HFFc6 (cell line): ENCODE measurements around the gene FCHSD2. TPM values are rescaled to one million over a fixed set of nuclear protein-coding genes. Genes with fewer than 3 reads are reported as not detected.

ENCODE experiments used
- DNase-seq: peaks from one replicate; pipeline ENCODE4 v3.0.0-alpha.2; 2018
- H3K27ac Mint-ChIP-seq: 2 replicates; pipeline ENCODE4 v1.8.0; 2020; ENCODE audit warnings: mild to moderate bottlenecking, mixed read lengths
- H3K27me3 Mint-ChIP-seq: 2 replicates; pipeline ENCODE4 v1.8.0; 2021; ENCODE audit warnings: mild to moderate bottlenecking, moderate library complexity, mixed read lengths; ENCODE audit not compliant: insufficient read depth
- H3K36me3 Mint-ChIP-seq: 2 replicates; pipeline ENCODE4 v1.8.0; 2021; ENCODE audit warnings: low read depth, mixed read lengths
- H3K4me1 Mint-ChIP-seq: 2 replicates; pipeline ENCODE4 v1.8.0; 2020; ENCODE audit warnings: low read depth, mixed read lengths
- H3K4me3 Mint-ChIP-seq: 2 replicates; pipeline ENCODE4 v1.8.0; 2020; ENCODE audit warnings: mild to moderate bottlenecking, moderate library complexity, mixed read lengths
- H3K9me3 Mint-ChIP-seq: 2 replicates; pipeline ENCODE4 v1.8.0; 2020; ENCODE audit warnings: mild to moderate bottlenecking, mixed read lengths
- total RNA-seq, 6 experiments: library from RNA; stranded (reverse); fragmentation: NEBNext Ultra II Directional; extraction: Animal tissue kit (Norgen Biotek cat#: 25700); gene quantifications; 2 replicates in 1 of 6; 3 replicates in 5 of 6; pipeline ENCODE4 v1.2.3, GENCODE V29; 2021
- TF ChIP-seq, protein P1 (sequence below): fragments of 200-600 bp; sonication (generic); IDR thresholded peaks from 2 replicates; pipeline ENCODE4 v1.5.0; 2021; ENCODE audit warnings: antibody characterized with exemption, mild to moderate bottlenecking

FCHSD2 gene
- total RNA-seq, 6 experiments from 2014 or later, result 58.9 to 68.2 (median 65.0) TPM

DNA sequence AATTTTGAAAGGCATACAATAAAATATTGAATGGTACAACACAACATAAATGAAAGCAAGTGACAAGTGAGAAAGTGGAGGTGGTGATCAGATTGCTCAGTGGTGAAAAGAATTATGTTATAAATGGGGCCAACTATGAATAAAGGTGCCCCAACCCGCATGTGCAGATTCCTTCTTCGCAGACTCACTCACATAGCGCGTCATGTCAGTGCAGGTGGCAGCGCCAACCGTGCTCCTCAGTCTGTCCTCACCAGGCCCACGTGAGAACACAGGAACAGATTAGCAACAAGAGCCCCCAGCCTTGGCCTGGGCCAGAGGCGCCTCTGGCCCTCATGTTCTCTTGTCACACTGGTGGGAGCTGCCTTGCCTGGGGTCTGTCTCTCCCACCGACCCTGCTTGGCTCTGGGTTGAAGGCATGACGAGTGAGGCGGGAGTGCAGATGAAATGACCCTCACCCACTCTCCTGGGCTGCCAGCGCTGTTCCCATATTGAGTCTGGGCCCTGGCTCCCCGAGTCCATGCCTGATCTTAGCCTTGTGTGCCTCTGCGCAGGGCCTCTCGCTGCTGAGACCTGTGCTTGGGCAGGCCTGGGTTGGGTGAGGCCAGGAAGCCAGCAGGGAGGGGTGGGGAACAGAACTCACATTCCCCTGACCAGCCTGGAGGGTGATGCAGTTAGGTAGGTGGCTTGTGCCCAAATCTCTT lies 321.5 kb downstream of the FCHSD2 start:
- no peaks in the 10 kb centered on the region for H3K9me3 Mint-ChIP-seq

DNA sequence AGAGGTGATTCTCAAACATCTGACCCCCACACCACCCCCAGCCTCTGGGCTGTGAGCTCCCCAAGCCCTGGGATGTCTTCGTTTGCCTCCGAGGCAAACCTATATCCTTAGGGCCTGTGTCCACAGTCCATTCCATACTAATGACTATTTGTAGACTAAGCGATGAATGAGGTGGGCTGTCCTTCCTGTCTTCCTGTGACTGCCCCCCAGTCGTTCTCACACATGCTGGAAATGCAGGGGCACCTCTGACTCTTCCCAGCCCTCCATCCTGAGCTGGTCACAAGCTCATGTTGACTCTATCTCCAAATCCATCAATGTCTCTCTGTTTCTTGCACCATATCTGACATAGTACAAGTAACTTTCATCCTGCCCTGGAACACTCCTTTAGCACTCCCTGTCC lies 323.1 kb downstream of the FCHSD2 start:
- peak; percentile 54 for DNase-seq
- no peak overlapping the region; the same call in 1 of the 2 replicates for H3K4me3 Mint-ChIP-seq
- no peaks in the 10 kb centered on the region for H3K9me3 Mint-ChIP-seq
- TF ChIP-seq, protein P1, sequence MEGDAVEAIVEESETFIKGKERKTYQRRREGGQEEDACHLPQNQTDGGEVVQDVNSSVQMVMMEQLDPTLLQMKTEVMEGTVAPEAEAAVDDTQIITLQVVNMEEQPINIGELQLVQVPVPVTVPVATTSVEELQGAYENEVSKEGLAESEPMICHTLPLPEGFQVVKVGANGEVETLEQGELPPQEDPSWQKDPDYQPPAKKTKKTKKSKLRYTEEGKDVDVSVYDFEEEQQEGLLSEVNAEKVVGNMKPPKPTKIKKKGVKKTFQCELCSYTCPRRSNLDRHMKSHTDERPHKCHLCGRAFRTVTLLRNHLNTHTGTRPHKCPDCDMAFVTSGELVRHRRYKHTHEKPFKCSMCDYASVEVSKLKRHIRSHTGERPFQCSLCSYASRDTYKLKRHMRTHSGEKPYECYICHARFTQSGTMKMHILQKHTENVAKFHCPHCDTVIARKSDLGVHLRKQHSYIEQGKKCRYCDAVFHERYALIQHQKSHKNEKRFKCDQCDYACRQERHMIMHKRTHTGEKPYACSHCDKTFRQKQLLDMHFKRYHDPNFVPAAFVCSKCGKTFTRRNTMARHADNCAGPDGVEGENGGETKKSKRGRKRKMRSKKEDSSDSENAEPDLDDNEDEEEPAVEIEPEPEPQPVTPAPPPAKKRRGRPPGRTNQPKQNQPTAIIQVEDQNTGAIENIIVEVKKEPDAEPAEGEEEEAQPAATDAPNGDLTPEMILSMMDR, result no peak
- H3K4me1 Mint-ChIP-seq, result peaks cover 61% of the 10 kb centered on the region
- H3K27me3 Mint-ChIP-seq, result peaks cover 18% of the 10 kb centered on the region
- peaks cover 19% of the 10 kb centered on the region for H3K36me3 Mint-ChIP-seq
- peak overlapping the region; percentile 64 for H3K27ac Mint-ChIP-seq

More for the DNA sequence above, 321.5 kb downstream of the FCHSD2 start:
- H3K27me3 Mint-ChIP-seq, result peaks cover 22% of the 10 kb centered on the region
- TF ChIP-seq, protein P1, result no peak
- no peak overlapping the region for H3K27ac Mint-ChIP-seq
- DNase-seq, result no peak
- peaks cover 51% of the 10 kb centered on the region for H3K4me1 Mint-ChIP-seq
- peaks cover 19% of the 10 kb centered on the region for H3K36me3 Mint-ChIP-seq
- H3K4me3 Mint-ChIP-seq, result peak overlapping the region; percentile 49; the same call in 1 of the 2 replicates

DNA sequence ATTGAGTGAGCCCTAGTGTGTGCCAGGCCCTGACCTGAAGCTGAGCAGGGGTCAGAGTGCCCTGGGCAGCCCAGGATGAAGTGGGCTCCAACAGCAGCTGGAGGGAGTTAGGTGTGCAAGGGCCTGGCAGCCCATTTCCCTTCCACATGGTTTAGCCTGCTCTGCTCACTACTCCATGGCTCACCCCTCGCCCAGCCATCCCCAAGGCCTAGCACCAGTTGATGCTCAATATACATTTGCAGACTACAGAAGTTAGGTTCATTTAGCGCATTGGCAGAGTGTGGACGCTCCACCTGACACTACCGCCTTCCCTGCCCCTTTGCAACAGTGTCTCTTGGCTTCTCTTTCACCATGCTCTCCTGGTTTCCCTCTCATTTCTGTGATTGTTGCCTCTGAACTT lies 324.2 kb downstream of the FCHSD2 start:
- no peak overlapping the region for H3K4me3 Mint-ChIP-seq
- peaks cover 16% of the 10 kb centered on the region for H3K27me3 Mint-ChIP-seq
- no peaks in the 10 kb centered on the region for H3K9me3 Mint-ChIP-seq
- peaks cover 70% of the 10 kb centered on the region for H3K4me1 Mint-ChIP-seq
- peaks cover 19% of the 10 kb centered on the region for H3K36me3 Mint-ChIP-seq
- TF ChIP-seq, protein P1, result no peak
- peak overlapping the region; percentile 64 for H3K27ac Mint-ChIP-seq
- DNase-seq, result no peak

DNA sequence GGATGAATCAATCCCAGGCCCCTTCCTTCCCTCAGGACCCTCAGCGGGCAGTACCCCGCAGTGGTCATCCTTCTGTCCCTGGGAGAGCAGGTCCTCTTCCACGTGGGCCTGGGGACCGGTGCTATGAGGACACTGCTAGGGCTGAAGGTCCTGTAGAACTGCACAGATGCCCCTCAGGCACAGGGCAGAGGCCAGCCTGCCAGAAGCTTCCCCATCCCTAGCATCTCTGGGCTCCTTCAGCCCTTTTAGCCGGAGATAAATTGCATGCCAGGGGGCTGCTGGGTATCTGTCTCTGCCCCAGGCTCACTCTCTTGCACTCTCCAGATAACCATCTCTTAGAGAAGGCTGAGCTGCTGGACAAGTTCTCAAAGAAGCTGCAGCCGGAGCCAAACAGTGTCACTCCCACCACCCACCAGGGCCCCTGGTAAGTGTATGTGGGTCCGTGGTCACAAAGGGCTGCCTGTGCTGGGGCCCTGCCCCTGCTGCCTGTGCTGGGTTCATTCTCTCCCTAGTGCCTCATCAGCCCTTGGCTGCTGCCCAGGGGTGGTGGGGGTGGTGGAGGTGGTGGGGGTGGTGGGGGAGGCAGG lies 325.6 kb downstream of the FCHSD2 start:
- Mint-ChIP-seq H3K27me3 (peaks cover 16% of the 10 kb centered on the region), H3K36me3 (peaks cover 24% of the 10 kb centered on the region), H3K9me3 (no peaks in the 10 kb centered on the region), H3K4me1 (peaks cover 84% of the 10 kb centered on the region), H3K27ac (peak overlapping the region; percentile 90; the same call in 1 of the 2 replicates), H3K4me3 (peak overlapping the region; percentile 98)
- TF ChIP-seq, protein P1, result no peak
- DNase-seq, result no peak

DNA sequence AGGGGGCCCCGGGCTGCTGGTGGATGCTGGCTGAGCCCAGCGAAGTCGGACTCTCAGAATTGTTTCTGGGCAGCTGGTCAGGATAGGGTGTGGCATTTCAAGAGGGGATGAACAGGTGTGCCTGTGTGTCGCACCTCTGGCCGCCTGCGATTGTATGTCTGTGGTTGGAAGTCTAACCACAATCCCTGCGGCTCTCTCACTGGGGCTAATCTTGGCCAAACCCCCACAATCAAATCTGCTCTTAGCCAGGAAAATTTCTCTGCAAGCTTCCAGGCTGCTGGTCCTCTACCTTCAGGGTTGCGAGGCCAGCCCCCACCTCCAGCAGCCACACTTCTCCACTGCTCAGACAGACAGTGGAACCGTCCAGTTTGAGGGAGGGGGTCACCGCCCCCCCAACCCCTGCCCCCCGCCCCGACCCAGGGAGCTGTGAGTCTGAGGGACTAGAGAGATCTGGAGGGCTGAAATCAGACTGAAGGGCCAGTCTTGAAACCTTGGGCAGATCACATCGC lies 327.0 kb downstream of the FCHSD2 start:
- DNase-seq, result no peak
- peak overlapping the region; percentile 98 for H3K4me3 Mint-ChIP-seq
- H3K36me3 Mint-ChIP-seq, result peaks cover 29% of the 10 kb centered on the region
- H3K27me3 Mint-ChIP-seq, result peaks cover 12% of the 10 kb centered on the region
- peaks cover 83% of the 10 kb centered on the region for H3K4me1 Mint-ChIP-seq
- TF ChIP-seq, protein P1, result no peak
- H3K27ac Mint-ChIP-seq, result peak overlapping the region; percentile 95
- no peaks in the 10 kb centered on the region for H3K9me3 Mint-ChIP-seq
